AG09319 (cell line): ENCODE measurements around the gene TMX3.

Experiments used
- DNase-seq: peaks from one replicate; pipeline ENCODE4 v3.0.0-alpha.2; 2010; ENCODE audit warnings: low read depth; ENCODE audit errors: extremely low read depth
- TF ChIP-seq, protein P1 (sequence below): IDR thresholded peaks from 2 replicates; pipeline ENCODE4 v1.5.1; 2011; ENCODE audit warnings: low read depth, mild to moderate bottlenecking, inconsistent platforms, low read length, moderate library complexity

The TMX3 gene

DNA sequence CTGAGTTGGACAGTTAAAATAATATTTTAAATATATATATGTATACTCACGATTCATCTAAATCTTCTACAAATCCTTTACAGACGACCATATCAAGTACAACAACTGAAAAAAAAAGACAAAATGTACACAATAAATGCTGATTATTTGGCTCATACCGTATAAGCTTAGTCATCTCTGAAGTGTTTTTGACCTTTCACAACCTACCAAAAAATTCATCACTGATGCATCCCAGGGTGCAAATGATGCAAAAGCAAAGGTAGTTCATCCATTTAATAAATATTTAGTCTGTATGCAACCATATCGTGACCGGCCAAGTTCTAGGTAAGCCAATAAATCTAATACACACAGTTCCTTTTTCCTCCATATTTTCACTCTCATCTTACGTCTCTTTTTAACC, 1.1 kb downstream of the TMX3 start:
- TF ChIP-seq, protein P1, sequence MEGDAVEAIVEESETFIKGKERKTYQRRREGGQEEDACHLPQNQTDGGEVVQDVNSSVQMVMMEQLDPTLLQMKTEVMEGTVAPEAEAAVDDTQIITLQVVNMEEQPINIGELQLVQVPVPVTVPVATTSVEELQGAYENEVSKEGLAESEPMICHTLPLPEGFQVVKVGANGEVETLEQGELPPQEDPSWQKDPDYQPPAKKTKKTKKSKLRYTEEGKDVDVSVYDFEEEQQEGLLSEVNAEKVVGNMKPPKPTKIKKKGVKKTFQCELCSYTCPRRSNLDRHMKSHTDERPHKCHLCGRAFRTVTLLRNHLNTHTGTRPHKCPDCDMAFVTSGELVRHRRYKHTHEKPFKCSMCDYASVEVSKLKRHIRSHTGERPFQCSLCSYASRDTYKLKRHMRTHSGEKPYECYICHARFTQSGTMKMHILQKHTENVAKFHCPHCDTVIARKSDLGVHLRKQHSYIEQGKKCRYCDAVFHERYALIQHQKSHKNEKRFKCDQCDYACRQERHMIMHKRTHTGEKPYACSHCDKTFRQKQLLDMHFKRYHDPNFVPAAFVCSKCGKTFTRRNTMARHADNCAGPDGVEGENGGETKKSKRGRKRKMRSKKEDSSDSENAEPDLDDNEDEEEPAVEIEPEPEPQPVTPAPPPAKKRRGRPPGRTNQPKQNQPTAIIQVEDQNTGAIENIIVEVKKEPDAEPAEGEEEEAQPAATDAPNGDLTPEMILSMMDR, result no peak
- DNase-seq, result no peak

DNA sequence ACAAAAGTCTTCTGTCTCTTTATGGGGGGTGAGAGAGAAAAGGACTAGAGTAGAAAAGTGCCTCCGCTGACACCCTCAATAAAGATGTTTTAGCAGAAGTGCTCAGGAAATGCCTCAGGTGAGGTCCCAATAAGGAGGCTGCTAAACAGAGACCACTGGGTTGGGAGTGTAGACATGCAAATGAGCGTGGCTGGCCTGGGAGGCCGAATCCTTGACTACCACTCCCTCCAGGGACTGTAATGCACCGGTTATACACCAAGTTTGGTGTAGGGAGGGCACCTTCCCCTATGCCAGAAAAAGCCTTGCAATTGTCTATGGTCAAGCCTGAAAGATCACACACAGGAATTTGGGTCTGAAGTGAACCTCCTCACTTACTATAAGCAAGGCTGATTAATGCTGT, 1.8 kb downstream of the TMX3 start:
- TF ChIP-seq, protein P1, result no peak
- DNase-seq, result no peak

DNA sequence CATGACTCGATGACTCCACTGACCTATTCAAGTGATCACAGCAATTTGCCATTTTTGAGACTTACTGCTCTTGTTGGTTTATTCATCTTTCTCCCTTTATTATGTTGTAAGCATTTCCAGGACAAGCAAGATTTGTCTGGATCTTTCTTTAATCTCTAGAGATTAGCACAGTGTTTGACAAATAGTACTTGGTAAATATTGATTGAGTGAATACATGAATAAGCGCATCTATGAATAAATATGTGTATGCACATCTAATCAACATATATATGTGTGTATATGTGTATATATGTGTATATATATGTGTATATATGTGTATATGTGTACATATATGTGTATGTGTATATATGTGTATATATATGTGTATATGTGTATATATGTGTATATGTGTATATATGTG, 7.3 kb downstream of the TMX3 start:
- no peak for DNase-seq
- TF ChIP-seq, protein P1, result no peak

DNA sequence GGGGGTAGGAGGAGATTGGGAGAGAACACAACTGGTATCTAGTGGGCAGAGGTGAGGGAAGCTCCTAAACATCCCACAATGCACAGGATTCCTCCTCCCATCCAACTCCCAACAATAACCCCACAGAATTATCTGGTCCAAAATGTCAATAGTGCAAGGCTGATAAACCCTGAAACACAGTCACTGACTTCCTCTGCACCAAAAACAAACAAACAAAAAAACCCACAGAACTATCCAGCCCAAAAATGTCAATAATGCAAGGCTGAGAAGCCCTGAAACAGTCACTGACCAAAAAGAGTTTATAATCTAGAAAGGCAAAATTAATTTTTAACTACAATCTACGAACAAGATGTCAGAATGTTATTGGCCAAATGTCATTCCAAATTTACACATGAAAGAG, 9.8 kb downstream of the TMX3 start:
- TF ChIP-seq, protein P1, result no peak
- no peak for DNase-seq

DNA sequence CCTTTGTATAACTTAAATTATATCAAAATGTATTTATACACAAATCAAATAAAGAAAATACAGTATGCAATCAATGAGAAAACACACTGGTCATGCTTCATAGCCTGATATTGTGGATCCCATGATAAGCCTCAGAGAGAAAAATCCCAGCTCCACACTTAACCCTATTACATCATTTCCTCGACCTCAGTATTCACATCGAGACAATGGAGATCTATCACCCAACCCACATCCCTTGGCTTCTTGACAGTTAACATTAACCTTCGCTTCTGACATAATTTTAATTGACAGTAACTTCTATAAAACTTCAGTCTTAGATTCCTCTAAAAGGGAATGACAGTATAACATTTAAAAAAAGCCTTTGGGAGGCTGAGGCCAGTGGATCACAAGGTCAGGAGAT, 11.6 kb downstream of the TMX3 start:
- no peak for DNase-seq
- TF ChIP-seq, protein P1, result no peak

DNA sequence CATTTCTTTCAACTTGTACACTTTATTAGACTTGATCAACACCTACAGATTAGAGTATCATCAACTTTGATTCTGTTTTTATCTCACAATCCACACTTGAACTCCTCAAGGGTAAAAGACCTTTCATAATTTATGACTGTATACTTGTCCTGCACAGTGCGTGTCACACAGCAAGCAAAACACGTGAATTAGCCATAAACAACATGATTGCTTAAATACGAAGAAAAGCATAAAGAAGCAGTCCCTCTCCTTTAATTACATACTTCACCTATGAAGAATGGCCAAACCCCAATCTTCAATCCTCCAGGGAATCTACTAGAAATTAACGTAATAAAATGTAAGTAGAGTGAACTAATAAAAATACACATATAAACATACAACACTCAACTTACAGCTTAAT, 13.6 kb downstream of the TMX3 start:
- no peak for DNase-seq
- TF ChIP-seq, protein P1, result no peak

DNA sequence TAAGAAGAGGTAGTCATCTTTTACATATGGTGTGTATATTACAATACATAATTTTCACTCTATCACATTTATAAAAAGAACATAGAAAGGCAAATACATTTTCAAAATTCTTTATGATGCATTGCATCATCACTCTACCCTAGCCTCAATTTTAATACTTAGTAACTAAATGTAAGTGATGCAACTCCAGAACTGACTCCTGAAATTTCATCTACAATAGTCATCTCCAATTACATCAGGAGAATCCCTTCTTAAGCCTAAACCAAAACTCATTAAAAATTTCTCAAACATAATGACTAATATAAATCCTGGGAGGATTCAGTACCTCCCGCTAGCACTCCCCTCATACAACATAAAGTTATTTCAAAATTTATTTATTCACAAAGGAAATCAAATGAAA, 15.9 kb downstream of the TMX3 start:
- peak; percentile 14 for DNase-seq
- TF ChIP-seq, protein P1, result no peak
